Activated B cell treated with CpG ODN at 0.5 μM for 24 hours (primary cell): Measurements from ENCODE around the gene G2E3. TPM values are rescaled to one million over a fixed set of nuclear protein-coding genes. Genes with fewer than 3 reads are reported as not detected.

ENCODE experiments used
- ATAC-seq: fragments of 200-7000 bp; cut with Tn5 transposase; one replicate; pipeline ENCODE4 v1.10.0; 2021; ENCODE audit warnings: low read depth, mild to moderate bottlenecking, moderate library complexity
- CTCF ChIA-PET: fragments of 350-600 bp; sonication (Branson Sonifier 250); formaldehyde crosslinking; loops from one replicate; lab custom pipeline; 2021; ENCODE audit warnings: antibody characterized with exemption; lab: Charles Lee
- POLR2A ChIA-PET: fragments of 350-600 bp; sonication (Branson Sonifier 250); formaldehyde crosslinking; loops from one replicate; lab custom pipeline; 2021; ENCODE audit warnings: antibody characterized with exemption; lab: Charles Lee
- DNase-seq: peaks from one replicate; pipeline ENCODE4 v3.0.0; 2022
- H3K27ac Mint-ChIP-seq: one replicate; pipeline ENCODE4 v1.8.0; 2020; ENCODE audit warnings: mixed read lengths
- H3K27me3 Mint-ChIP-seq: one replicate; pipeline ENCODE4 v1.8.0; 2021; ENCODE audit warnings: mixed read lengths
- H3K36me3 Mint-ChIP-seq: one replicate; pipeline ENCODE4 v1.8.0; 2021; ENCODE audit warnings: low read depth, mixed read lengths
- H3K4me1 Mint-ChIP-seq: one replicate; pipeline ENCODE4 v1.8.0; 2021; ENCODE audit warnings: mixed read lengths
- H3K4me3 Mint-ChIP-seq: one replicate; pipeline ENCODE4 v1.8.0; 2020; ENCODE audit warnings: mild to moderate bottlenecking, mixed read lengths
- H3K9me3 Mint-ChIP-seq: one replicate; pipeline ENCODE4 v1.8.0; 2020; ENCODE audit warnings: mixed read lengths
- intact Hi-C: fragments of 100-400 bp; cut with micrococcal nuclease; formaldehyde crosslinking; loops from one replicate; pipeline ENCODE4 v1.15.1; 2024
- total RNA-seq: library from RNA; stranded (reverse); gene quantifications from 2 replicates; pipeline ENCODE4 v1.2.3, GENCODE V29; 2022
- TF ChIP-seq, protein P1 (sequence below): fragments of 200-600 bp; IDR thresholded peaks from one replicate; pipeline ENCODE4 v1.8.0; 2022; ENCODE audit warnings: antibody characterized with exemption, mild to moderate bottlenecking

Gene G2E3
- total RNA-seq, 1 donor from 2014 or later = 32.6 TPM

DNA sequence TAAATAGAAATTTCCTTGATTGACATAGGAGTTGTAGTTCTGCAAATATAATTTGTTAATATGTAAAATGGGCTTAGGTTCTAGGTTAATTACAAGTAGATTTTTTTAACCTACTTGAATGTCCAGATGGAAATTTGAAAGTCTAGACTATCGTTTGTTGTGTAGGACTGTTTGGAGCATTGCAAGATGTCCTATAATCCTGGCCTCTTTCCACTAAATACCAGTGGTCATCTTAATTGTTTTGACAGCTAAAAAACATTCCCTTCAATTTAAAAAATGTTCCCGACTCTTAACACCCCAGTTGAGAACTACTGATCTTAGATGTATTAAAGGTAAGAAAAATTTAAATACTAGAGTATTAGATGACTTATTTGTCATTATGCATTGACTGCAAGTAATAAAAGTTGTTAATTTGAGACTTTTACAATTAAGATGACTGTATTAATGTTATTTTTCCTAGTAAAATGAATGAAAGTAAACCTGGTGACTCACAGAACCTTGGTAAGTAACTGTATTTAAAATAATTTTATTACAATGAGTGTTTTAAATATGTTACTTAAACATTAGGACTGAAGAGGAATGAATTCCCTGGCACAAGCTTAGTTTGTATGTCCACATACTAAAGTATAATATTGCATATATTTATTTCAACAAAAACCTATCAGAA, 21.8 kb downstream of the G2E3 start:
- peaks cover 20% of the 10 kb centered on the region for H3K4me1 Mint-ChIP-seq
- TF ChIP-seq, protein P1, sequence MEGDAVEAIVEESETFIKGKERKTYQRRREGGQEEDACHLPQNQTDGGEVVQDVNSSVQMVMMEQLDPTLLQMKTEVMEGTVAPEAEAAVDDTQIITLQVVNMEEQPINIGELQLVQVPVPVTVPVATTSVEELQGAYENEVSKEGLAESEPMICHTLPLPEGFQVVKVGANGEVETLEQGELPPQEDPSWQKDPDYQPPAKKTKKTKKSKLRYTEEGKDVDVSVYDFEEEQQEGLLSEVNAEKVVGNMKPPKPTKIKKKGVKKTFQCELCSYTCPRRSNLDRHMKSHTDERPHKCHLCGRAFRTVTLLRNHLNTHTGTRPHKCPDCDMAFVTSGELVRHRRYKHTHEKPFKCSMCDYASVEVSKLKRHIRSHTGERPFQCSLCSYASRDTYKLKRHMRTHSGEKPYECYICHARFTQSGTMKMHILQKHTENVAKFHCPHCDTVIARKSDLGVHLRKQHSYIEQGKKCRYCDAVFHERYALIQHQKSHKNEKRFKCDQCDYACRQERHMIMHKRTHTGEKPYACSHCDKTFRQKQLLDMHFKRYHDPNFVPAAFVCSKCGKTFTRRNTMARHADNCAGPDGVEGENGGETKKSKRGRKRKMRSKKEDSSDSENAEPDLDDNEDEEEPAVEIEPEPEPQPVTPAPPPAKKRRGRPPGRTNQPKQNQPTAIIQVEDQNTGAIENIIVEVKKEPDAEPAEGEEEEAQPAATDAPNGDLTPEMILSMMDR = no peak
- DNase-seq (no peak), ATAC-seq (no peak)
- no peak overlapping the region for H3K4me3 Mint-ChIP-seq
- H3K27me3 Mint-ChIP-seq = no peaks in the 10 kb centered on the region
- ChIA-PET POLR2A (no interaction called here), CTCF (no interaction called here)
- intact Hi-C loops = no loop called here
- peaks cover 34% of the 10 kb centered on the region for H3K36me3 Mint-ChIP-seq
- H3K9me3 Mint-ChIP-seq = peaks cover 3% of the 10 kb centered on the region
- H3K27ac Mint-ChIP-seq = no peak overlapping the region

DNA sequence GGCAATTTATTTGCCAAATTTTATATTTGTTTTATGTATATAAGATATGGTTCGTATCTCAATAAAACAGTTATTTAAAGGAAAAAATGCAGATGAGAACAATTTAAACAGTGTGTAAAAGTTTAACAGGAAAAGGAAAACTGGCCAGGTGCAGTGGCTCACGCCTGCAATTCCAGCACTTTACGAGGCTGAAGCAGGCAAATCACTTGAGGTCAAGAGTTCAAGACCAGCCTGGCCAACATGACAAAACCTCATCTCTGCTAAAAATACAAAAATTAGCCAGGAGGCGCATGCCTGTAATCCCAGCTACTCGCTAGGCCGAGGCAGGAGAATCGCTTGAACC, 22.3 kb downstream of the G2E3 start:
- ATAC-seq = no peak
- POLR2A ChIA-PET = no interaction called here
- Mint-ChIP-seq H3K9me3 (peaks cover 3% of the 10 kb centered on the region), H3K27ac (no peak overlapping the region), H3K27me3 (no peaks in the 10 kb centered on the region), H3K36me3 (peaks cover 39% of the 10 kb centered on the region), H3K4me1 (peaks cover 15% of the 10 kb centered on the region), H3K4me3 (no peak overlapping the region)
- DNase-seq = no peak
- CTCF ChIA-PET = no interaction called here
- intact Hi-C loops = no loop called here
- TF ChIP-seq, protein P1 = no peak

DNA sequence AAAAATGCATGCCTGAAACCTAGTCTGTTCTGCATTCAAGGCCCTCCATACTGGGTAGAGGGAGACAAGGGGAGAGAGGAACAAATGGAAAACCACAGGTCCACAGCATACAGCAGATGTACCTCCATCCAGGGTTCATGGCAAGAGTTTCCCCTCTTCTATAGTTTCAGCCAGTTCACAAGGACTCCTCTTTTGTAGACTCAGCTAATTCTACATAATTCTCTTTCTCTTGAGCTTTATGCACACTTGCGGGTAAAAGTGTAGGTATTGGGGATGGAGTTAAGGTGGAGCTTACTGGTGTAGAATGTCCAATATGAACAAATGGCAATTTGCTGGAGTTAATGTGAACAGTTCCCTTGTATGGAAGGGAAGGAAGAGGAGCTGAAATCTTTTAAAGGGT, 23.4 kb downstream of the G2E3 start:
- no peak overlapping the region for H3K4me3 Mint-ChIP-seq
- TF ChIP-seq, protein P1 = no peak
- H3K4me1 Mint-ChIP-seq = peaks cover 10% of the 10 kb centered on the region
- H3K27me3 Mint-ChIP-seq = no peaks in the 10 kb centered on the region
- DNase-seq = no peak
- POLR2A ChIA-PET = no interaction called here
- intact Hi-C loops = no loop called here
- ATAC-seq = no peak
- H3K36me3 Mint-ChIP-seq = peaks cover 44% of the 10 kb centered on the region
- no peak overlapping the region for H3K27ac Mint-ChIP-seq
- H3K9me3 Mint-ChIP-seq = peaks cover 3% of the 10 kb centered on the region
- CTCF ChIA-PET = interaction anchor here (0.9 kb wide), 1 partner anchor 17 kb away, joined by 3 read pairs; no protein-coding TSS in a partner anchor

DNA sequence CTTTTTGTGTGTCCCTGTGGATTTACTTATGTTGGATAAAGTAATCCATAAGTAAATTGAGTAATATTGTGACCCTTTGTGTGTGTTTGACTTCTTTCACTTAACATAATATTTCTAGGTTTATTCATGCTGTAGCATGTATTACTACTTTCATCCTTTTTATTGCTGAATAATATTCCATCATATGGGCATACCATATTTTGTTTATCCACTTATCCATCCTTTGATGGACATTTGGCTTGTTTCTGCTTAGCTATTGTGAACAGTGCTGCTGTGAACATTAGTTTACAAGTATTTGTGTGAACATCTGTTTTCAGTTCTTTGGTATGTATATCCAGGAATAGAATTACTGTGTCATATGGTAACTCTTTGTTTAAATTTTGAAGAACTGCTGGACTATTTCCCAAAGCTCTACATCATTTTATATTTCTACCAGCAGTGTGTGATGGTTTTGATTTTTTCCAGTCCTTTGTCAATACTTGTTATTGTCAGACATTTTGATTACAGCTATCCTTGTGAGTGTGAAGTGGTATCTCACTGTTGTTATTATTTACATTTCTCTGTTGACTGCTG, 25.2 kb downstream of the G2E3 start:
- ChIA-PET CTCF (no interaction called here), POLR2A (interaction anchor here (0.5 kb wide), 1 partner anchor 13 kb away, joined by 4 read pairs; no protein-coding TSS in a partner anchor)
- H3K36me3 Mint-ChIP-seq = peaks cover 51% of the 10 kb centered on the region
- no peak overlapping the region for H3K27ac Mint-ChIP-seq
- intact Hi-C loops = no loop called here
- no peak for ATAC-seq
- H3K27me3 Mint-ChIP-seq = no peaks in the 10 kb centered on the region
- peaks cover 3% of the 10 kb centered on the region for H3K9me3 Mint-ChIP-seq
- TF ChIP-seq, protein P1 = no peak
- H3K4me3 Mint-ChIP-seq = no peak overlapping the region
- no peaks in the 10 kb centered on the region for H3K4me1 Mint-ChIP-seq
- DNase-seq = no peak

DNA sequence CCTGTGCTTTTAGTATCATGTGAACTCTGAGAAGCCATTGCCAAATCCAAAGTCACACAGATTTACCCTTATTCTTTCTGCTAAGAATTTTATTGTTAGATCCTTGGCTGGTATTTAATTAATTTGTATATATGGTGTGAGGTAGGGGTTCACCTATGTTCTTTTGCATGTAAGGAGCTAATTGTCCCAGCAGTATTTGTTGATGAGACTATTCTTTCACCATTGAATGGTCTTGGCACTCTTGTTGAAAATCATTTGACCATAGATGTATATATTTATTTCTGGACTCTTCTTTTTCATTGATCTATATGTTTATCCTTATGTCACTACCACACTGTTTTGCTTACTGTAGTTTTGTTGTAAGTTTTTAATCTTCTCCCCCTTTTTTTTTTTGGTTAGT, 26.2 kb downstream of the G2E3 start:
- ATAC-seq (no peak), DNase-seq (no peak)
- H3K27me3 Mint-ChIP-seq = no peaks in the 10 kb centered on the region
- H3K4me3 Mint-ChIP-seq = no peak overlapping the region
- no peak overlapping the region for H3K27ac Mint-ChIP-seq
- CTCF ChIA-PET = interaction anchor here (1.1 kb wide), 1 partner anchor 1669 kb away, joined by 3 read pairs; no protein-coding TSS in a partner anchor
- intact Hi-C loops = no loop called here
- TF ChIP-seq, protein P1 = no peak
- H3K9me3 Mint-ChIP-seq = peaks cover 3% of the 10 kb centered on the region
- H3K36me3 Mint-ChIP-seq = peaks cover 62% of the 10 kb centered on the region
- H3K4me1 Mint-ChIP-seq = no peaks in the 10 kb centered on the region
- POLR2A ChIA-PET = no interaction called here
